ENCODE data around the gene LAGE3.

DNA sequence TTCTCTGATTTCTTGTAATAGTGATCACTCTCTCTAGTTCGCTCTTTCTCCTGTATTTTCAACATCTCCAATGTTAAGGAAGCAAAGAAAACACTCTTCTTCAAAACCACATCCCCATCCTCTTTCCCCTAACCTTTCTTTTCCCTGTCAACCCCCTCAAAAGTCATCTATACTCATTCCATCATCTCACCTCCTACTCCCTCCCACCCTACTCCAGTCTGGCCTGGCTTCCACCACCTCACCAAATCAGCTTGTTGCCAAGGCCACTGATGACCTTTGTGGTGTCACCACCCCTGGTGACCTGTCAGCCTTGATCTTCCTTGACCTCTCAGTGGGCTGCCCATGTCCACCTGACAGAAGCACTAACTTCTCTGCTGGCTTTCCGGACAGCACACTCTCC lies 34.6 kb upstream of the LAGE3 start:
- TF ChIP-seq, protein P1, sequence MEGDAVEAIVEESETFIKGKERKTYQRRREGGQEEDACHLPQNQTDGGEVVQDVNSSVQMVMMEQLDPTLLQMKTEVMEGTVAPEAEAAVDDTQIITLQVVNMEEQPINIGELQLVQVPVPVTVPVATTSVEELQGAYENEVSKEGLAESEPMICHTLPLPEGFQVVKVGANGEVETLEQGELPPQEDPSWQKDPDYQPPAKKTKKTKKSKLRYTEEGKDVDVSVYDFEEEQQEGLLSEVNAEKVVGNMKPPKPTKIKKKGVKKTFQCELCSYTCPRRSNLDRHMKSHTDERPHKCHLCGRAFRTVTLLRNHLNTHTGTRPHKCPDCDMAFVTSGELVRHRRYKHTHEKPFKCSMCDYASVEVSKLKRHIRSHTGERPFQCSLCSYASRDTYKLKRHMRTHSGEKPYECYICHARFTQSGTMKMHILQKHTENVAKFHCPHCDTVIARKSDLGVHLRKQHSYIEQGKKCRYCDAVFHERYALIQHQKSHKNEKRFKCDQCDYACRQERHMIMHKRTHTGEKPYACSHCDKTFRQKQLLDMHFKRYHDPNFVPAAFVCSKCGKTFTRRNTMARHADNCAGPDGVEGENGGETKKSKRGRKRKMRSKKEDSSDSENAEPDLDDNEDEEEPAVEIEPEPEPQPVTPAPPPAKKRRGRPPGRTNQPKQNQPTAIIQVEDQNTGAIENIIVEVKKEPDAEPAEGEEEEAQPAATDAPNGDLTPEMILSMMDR (IDR thresholded peaks at IDR 0.05) = no peak
- no peak for TF ChIP-seq POLR2A (IDR thresholded peaks at IDR 0.05)
